Colonic mucosa (tissue), 4 donors: ENCODE data around the gene PARP12. TPM values are rescaled to one million over a fixed set of nuclear protein-coding genes. Genes with fewer than 3 reads are reported as not detected.
A peak's percentile ranks its signal among the peaks of the same experiment; 100 is the strongest.

Experiments used
- DNase-seq: peaks from one replicate; pipeline ENCODE4 v3.0.0-alpha.2; 2020
- H3K27ac ChIP-seq: fragments of 200-600 bp; one replicate; pipeline ENCODE4 v1.8.0; 2021
- H3K27me3 ChIP-seq: fragments of 200-600 bp; one replicate; pipeline ENCODE4 v1.8.0; 2021
- H3K36me3 ChIP-seq: fragments of 200-600 bp; one replicate; pipeline ENCODE4 v1.8.0; 2021
- H3K4me1 ChIP-seq: fragments of 200-600 bp; one replicate; pipeline ENCODE4 v1.8.0; 2021; ENCODE audit warnings: mild to moderate bottlenecking
- H3K4me3 ChIP-seq: fragments of 200-600 bp; one replicate; pipeline ENCODE4 v1.8.0; 2021
- H3K9ac ChIP-seq, 2 donors: one replicate each; pipeline ENCODE4 v1.7.0; 2013; ENCODE audit warnings: control low read depth in 2 of 2, low read depth in 2 of 2, low read length in 2 of 2
- H3K9me3 ChIP-seq: fragments of 200-600 bp; one replicate; pipeline ENCODE4 v1.8.0; 2021
- intact Hi-C: fragments of 100-400 bp; cut with DNase I; formaldehyde crosslinking; loops from one replicate; pipeline ENCODE4 v1.14.1; 2022
- total RNA-seq, 2 donors: library from RNA; stranded (reverse); fragmentation: NEBNext Ultra II Directional in 1 of 2; extraction: Animal tissue kit (Norgen Biotek cat#: 25700) in 1 of 2; gene quantifications; one replicate each; pipeline ENCODE4 v1.2.1, GENCODE V29; 2021
- TF ChIP-seq, protein P1 (sequence below): fragments of 200-600 bp; IDR thresholded peaks from one replicate; pipeline ENCODE4 v1.8.0; 2022; ENCODE audit warnings: antibody characterized with exemption, mild to moderate bottlenecking
- donor health status: healthy.
- donor health status: DM: no; HTN: no; CAD: no.
- donor health status: DM: no; HTN: no; CAD: no.

Gene PARP12
- total RNA-seq, 2 donors from 2014 or later = 33.9 to 39.2 TPM

- Histone ChIP-seq H3K4me3 (no peak overlapping the region), H3K27ac (no peak overlapping the region), H3K4me1 (no peaks in the 10 kb centered on the region), H3K9me3 (no peaks in the 10 kb centered on the region), H3K36me3 (no peaks in the 10 kb centered on the region), H3K27me3 (no peaks in the 10 kb centered on the region), H3K9ac (no peak overlapping the region)
- DNase-seq = no peak
- intact Hi-C loops = no loop called here
- TF ChIP-seq, protein P1, sequence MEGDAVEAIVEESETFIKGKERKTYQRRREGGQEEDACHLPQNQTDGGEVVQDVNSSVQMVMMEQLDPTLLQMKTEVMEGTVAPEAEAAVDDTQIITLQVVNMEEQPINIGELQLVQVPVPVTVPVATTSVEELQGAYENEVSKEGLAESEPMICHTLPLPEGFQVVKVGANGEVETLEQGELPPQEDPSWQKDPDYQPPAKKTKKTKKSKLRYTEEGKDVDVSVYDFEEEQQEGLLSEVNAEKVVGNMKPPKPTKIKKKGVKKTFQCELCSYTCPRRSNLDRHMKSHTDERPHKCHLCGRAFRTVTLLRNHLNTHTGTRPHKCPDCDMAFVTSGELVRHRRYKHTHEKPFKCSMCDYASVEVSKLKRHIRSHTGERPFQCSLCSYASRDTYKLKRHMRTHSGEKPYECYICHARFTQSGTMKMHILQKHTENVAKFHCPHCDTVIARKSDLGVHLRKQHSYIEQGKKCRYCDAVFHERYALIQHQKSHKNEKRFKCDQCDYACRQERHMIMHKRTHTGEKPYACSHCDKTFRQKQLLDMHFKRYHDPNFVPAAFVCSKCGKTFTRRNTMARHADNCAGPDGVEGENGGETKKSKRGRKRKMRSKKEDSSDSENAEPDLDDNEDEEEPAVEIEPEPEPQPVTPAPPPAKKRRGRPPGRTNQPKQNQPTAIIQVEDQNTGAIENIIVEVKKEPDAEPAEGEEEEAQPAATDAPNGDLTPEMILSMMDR = no peak
Observed at GRCh38 chr7:140009735-140010134, 53.0 kb downstream of the PARP12 start.

- no peaks in the 10 kb centered on the region for H3K27me3 ChIP-seq
- H3K4me1 ChIP-seq = no peaks in the 10 kb centered on the region
- H3K4me3 ChIP-seq = no peak overlapping the region
- H3K9ac ChIP-seq = no peak overlapping the region
- H3K9me3 ChIP-seq = no peaks in the 10 kb centered on the region
- H3K27ac ChIP-seq = no peak overlapping the region
- no peaks in the 10 kb centered on the region for H3K36me3 ChIP-seq
- intact Hi-C loops = no loop called here
- TF ChIP-seq, protein P1 = no peak
- DNase-seq = no peak
Observed at GRCh38 chr7:140008755-140009610, 53.8 kb downstream of the PARP12 start.

GRCh38 chr7:140007051-140007690 lies 55.6 kb downstream of the PARP12 start:
- TF ChIP-seq, protein P1 = no peak
- intact Hi-C loops = no loop called here

GRCh38 chr7:140006600-140006999 lies 56.2 kb downstream of the PARP12 start:
- H3K27ac ChIP-seq = no peak overlapping the region
- no peak for DNase-seq
- no peaks in the 10 kb centered on the region for H3K36me3 ChIP-seq
- no peaks in the 10 kb centered on the region for H3K27me3 ChIP-seq
- intact Hi-C loops = no loop called here
- TF ChIP-seq, protein P1 = no peak
- H3K4me3 ChIP-seq = no peak overlapping the region
- H3K9me3 ChIP-seq = no peaks in the 10 kb centered on the region
- no peak overlapping the region for H3K9ac ChIP-seq
- H3K4me1 ChIP-seq = no peaks in the 10 kb centered on the region

More at GRCh38 chr7:140007051-140007690, 55.6 kb downstream of the PARP12 start:
- Histone ChIP-seq H3K36me3 (no peaks in the 10 kb centered on the region), H3K27ac (no peak overlapping the region), H3K4me3 (no peak overlapping the region), H3K9me3 (no peaks in the 10 kb centered on the region), H3K27me3 (no peaks in the 10 kb centered on the region), H3K9ac (no peak overlapping the region), H3K4me1 (no peaks in the 10 kb centered on the region)
- no peak for DNase-seq

- peak; percentile 33 for DNase-seq
- TF ChIP-seq, protein P1 = no peak
- H3K4me1 ChIP-seq = no peaks in the 10 kb centered on the region
- no peak overlapping the region for H3K4me3 ChIP-seq
- no peak overlapping the region for H3K27ac ChIP-seq
- H3K9ac ChIP-seq = no peak overlapping the region
- H3K27me3 ChIP-seq = no peaks in the 10 kb centered on the region
- intact Hi-C loops = no loop called here
- H3K36me3 ChIP-seq = no peaks in the 10 kb centered on the region
- no peaks in the 10 kb centered on the region for H3K9me3 ChIP-seq
Observed at GRCh38 chr7:140005754-140006503, 56.8 kb downstream of the PARP12 start.
